AG09319 (cell line): ENCODE results near the gene RASGRF2.

ENCODE experiments used
- DNase-seq: peaks from one replicate; pipeline ENCODE4 v3.0.0-alpha.2; 2010; ENCODE audit warnings: low read depth; ENCODE audit errors: extremely low read depth
- TF ChIP-seq, protein P1 (sequence below): IDR thresholded peaks from 2 replicates; pipeline ENCODE4 v1.5.1; 2011; ENCODE audit warnings: low read depth, mild to moderate bottlenecking, inconsistent platforms, low read length, moderate library complexity

RASGRF2 gene

GRCh38 chr5:80920333-80920732, 39.8 kb upstream of the RASGRF2 start:
- TF ChIP-seq, protein P1, sequence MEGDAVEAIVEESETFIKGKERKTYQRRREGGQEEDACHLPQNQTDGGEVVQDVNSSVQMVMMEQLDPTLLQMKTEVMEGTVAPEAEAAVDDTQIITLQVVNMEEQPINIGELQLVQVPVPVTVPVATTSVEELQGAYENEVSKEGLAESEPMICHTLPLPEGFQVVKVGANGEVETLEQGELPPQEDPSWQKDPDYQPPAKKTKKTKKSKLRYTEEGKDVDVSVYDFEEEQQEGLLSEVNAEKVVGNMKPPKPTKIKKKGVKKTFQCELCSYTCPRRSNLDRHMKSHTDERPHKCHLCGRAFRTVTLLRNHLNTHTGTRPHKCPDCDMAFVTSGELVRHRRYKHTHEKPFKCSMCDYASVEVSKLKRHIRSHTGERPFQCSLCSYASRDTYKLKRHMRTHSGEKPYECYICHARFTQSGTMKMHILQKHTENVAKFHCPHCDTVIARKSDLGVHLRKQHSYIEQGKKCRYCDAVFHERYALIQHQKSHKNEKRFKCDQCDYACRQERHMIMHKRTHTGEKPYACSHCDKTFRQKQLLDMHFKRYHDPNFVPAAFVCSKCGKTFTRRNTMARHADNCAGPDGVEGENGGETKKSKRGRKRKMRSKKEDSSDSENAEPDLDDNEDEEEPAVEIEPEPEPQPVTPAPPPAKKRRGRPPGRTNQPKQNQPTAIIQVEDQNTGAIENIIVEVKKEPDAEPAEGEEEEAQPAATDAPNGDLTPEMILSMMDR = no peak
- no peak for DNase-seq

- TF ChIP-seq, protein P1 = no peak
- no peak for DNase-seq
Measured at GRCh38 chr5:80921026-80921425, 39.1 kb upstream of the RASGRF2 start.

GRCh38 chr5:80925931-80926330, 34.2 kb upstream of the RASGRF2 start:
- no peak for DNase-seq
- TF ChIP-seq, protein P1 = no peak

- no peak for DNase-seq
- TF ChIP-seq, protein P1 = no peak
Measured at GRCh38 chr5:80926536-80926935, 33.6 kb upstream of the RASGRF2 start.

- TF ChIP-seq, protein P1 = no peak
- DNase-seq = no peak
Measured at GRCh38 chr5:80926979-80927656, 33.0 kb upstream of the RASGRF2 start.

DNA sequence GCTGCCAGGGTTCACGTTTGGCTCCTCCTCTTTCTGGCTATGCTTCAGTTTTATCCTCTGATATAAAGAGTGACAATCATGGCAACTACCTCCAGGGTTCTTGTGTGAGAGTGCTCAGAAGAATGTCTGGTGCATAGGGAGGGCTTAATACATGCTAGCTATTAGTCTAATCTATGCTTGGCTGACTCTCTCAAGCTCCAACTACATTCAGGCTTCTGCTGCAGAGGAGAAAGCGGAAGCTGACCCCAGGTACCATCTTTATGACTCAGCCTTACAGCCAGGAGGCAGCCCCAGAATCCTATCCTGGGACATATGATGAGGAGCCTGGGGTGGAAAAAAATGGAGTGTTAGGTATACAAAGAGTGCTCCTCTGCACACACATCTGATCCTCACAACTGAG, 32.1 kb upstream of the RASGRF2 start:
- TF ChIP-seq, protein P1 = no peak
- no peak for DNase-seq

- TF ChIP-seq, protein P1 = no peak
- DNase-seq = no peak
Measured at GRCh38 chr5:80930940-80931339, 29.2 kb upstream of the RASGRF2 start.
